ENCODE measurements around the gene CDH23. TPM values are rescaled to one million over a fixed set of nuclear protein-coding genes. Genes with fewer than 3 reads are reported as not detected.

Gene CDH23
- total and polyA plus RNA-seq, 2 donors = 3.6 to 9.9 TPM

DNA sequence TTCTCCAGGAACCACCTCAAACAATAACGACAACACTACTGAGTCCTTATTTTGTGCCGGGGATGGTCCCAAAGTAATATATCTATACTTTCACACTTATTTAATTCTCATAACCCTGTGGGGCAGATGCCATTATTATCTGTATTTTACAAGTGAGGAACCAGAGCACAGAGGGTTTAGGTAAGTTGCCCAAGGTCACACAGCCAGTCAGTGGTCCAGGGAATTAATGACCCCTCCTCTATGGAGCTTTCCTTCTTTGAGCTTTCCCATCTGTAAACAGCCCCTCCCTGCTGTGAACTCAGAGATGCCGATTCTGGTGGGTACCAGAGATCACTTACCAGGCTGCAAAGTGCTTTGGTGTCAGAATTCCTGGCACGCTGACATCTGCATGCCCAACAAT, 217.2 kb downstream of the CDH23 start:
- H3K4me3 ChIP-seq (ENCODE audit: low read depth, low read length) = no peak overlapping the region
- no peak for DNase-seq (ENCODE audit: extremely low spot score)
- H3K27ac ChIP-seq (ENCODE audit: low read depth) = no peak overlapping the region
- H3K4me1 ChIP-seq (ENCODE audit: insufficient read depth) = no peaks in the 10 kb centered on the region
- no peaks in the 10 kb centered on the region for H3K36me3 ChIP-seq (ENCODE audit: insufficient read depth)
- 86% methylated on average over 4 of the region's 4 CpGs for WGBS

GRCh38 chr10:71614946-71615345, 218.2 kb downstream of the CDH23 start:
- Histone ChIP-seq H3K4me1 (ENCODE audit: insufficient read depth) (no peaks in the 10 kb centered on the region), H3K4me3 (ENCODE audit: low read depth, low read length) (no peak overlapping the region), H3K27ac (ENCODE audit: low read depth) (no peak overlapping the region), H3K36me3 (ENCODE audit: insufficient read depth) (no peaks in the 10 kb centered on the region)
- no peak for DNase-seq (ENCODE audit: extremely low spot score)
- WGBS = 79% methylated on average over 5 of the region's 5 CpGs

- WGBS = 88% methylated on average over 24 of the region's 24 CpGs
- H3K4me1 ChIP-seq (ENCODE audit: insufficient read depth) = no peaks in the 10 kb centered on the region
Observed at GRCh38 chr10:71615538-71616329, 219.0 kb downstream of the CDH23 start.

DNA sequence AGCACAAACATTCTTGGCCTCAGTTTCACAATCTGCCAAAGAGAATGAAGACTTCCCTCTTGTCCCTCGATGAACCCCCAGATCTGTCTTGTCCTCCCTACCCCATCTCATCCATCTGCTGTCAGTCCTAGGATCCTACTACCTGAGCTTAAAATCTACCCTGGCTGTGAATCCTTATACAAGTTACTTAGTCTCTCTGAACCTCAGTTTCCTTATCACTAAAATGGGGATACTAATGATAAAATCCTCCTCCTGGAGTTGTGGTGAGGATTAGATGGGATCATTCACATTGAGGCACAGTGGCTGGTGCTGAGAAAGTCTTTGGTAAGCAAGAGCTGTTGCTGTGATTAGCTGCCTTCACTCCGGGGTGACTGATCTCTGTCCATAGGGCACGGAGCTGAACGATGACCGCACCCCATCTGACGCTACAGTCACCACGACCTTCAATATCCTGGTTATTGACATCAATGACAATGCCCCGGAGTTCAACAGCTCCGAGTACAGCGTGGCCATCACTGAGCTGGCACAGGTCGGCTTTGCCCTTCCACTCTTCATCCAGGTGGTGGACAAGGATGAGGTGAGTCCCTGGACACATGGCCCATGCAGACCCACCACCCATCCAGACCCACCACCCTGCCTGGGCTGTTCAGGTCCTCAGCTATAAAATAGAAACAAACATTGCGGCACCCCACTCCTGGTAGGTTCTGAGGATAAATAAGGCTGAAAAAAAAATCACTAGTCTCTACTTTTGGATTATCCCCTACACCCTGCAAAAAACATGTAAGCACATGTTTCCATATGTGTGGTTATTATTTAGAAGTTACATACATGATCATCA, 220.3 kb downstream of the CDH23 start:
- Histone ChIP-seq H3K27ac (ENCODE audit: low read depth) (no peak overlapping the region), H3K4me3 (ENCODE audit: low read depth, low read length) (no peak overlapping the region), H3K4me1 (ENCODE audit: insufficient read depth) (no peaks in the 10 kb centered on the region), H3K36me3 (ENCODE audit: insufficient read depth) (no peaks in the 10 kb centered on the region)
- WGBS = 91% methylated on average over 12 of the region's 12 CpGs
- DNase-seq (ENCODE audit: extremely low spot score) = no peak

More at GRCh38 chr10:71615538-71616329, 219.0 kb downstream of the CDH23 start:
- no peak overlapping the region for H3K27ac ChIP-seq (ENCODE audit: low read depth)
- no peak for DNase-seq (ENCODE audit: extremely low spot score)
- H3K4me3 ChIP-seq (ENCODE audit: low read depth, low read length) = no peak overlapping the region
- no peaks in the 10 kb centered on the region for H3K36me3 ChIP-seq (ENCODE audit: insufficient read depth)

- Histone ChIP-seq H3K36me3 (ENCODE audit: insufficient read depth) (no peaks in the 10 kb centered on the region), H3K4me1 (ENCODE audit: insufficient read depth) (no peaks in the 10 kb centered on the region), H3K27ac (ENCODE audit: low read depth) (no peak overlapping the region), H3K4me3 (ENCODE audit: low read depth, low read length) (no peak overlapping the region)
- 95% methylated on average over 6 of the region's 6 CpGs for WGBS
- DNase-seq (ENCODE audit: extremely low spot score) = no peak
Observed at GRCh38 chr10:71618176-71618575, 221.5 kb downstream of the CDH23 start.

DNA sequence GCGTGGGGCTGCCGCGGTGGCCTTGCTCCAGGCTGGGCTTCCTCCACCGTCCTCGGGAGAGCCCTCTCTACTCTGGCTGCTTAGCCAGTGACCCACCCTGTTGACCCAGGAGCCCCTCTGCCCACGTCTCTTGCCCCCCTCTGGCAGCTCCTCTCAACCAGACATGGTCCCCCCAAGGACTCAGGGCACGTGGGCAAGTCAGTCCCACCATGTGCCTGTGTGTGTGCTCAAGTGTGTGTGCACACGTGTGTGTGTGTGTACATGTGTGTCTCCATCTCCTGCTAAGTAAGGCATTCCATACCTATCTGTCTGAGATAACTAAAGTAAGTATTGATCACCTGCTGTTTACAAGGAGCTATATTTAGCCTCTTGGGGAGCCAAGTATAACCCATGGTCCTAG, 221.9 kb downstream of the CDH23 start:
- H3K36me3 ChIP-seq (ENCODE audit: insufficient read depth) = no peaks in the 10 kb centered on the region
- no peak for DNase-seq (ENCODE audit: extremely low spot score)
- 84% methylated on average over 8 of the region's 8 CpGs for WGBS
- H3K27ac ChIP-seq (ENCODE audit: low read depth) = no peak overlapping the region
- no peaks in the 10 kb centered on the region for H3K4me1 ChIP-seq (ENCODE audit: insufficient read depth)
- no peak overlapping the region for H3K4me3 ChIP-seq (ENCODE audit: low read depth, low read length)

DNA sequence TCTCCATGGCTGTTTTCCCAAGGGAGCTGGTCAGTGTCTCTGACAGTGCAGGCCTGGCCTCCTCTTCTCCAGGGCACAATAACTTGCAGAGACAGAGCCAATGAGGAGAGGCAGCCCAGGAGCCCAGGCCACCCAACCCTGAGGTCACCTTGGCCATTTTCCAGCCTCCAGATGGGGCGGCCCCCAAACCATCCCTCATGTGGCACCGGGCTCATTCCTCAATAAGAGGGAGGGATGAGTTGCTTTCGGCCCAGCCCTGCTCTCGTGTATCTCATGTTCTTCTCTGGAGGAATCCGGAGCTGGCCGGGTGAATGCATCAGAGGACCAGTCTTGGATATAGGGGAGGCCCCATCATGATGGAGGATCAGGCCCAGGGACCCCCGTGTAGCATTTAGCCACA, 223.9 kb downstream of the CDH23 start:
- H3K27ac ChIP-seq (ENCODE audit: low read depth) = no peak overlapping the region
- no peaks in the 10 kb centered on the region for H3K36me3 ChIP-seq (ENCODE audit: insufficient read depth)
- no peak for DNase-seq (ENCODE audit: extremely low spot score)
- H3K4me1 ChIP-seq (ENCODE audit: insufficient read depth) = no peaks in the 10 kb centered on the region
- no peak overlapping the region for H3K4me3 ChIP-seq (ENCODE audit: low read depth, low read length)
- 75% methylated on average over 7 of the region's 7 CpGs for WGBS

DNA sequence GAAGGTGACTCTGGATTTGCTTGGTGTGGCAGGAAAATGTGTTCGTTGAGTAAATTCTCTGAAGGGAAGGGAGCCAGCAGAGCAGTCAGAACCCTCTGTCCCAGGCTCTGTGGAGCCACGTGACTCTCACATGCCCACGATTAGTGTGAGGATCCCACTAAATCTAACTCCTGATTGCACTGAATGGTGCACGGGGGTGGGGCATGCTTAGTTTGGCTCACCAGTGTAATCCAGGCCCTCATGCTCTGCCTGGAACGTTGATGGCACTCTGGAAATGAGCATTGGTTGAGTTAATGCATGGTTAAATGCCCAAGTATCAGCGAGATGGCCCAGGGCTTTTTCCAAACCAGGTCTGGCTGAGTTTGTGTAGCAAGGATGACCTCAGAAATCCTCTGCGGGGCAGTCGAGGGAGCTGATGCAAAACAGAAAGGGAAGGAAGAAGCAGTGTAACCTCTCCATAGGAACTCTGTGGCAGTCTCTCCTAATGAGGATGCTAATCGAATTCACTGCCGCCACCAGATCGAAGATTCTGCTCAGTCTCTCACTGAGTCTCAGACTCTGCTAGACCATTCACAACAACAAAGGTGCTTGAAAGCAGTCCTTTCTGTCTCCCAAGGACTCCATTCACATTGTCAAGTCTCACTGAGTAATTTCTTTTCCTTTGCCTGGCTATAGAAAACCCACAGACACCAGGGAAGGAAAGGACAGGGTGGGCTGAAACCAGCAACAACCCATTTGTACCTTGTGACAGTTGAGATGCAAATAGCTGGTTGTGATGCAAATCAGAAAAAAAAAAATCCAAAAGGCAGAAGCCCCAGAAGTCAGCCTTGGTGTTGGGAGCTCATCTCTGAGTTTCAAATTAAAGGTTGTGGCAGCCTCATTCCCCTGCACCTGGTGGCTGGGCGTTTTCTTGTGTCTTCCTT, 224.8 kb downstream of the CDH23 start:
- H3K27ac ChIP-seq (ENCODE audit: low read depth) = no peak overlapping the region

DNA sequence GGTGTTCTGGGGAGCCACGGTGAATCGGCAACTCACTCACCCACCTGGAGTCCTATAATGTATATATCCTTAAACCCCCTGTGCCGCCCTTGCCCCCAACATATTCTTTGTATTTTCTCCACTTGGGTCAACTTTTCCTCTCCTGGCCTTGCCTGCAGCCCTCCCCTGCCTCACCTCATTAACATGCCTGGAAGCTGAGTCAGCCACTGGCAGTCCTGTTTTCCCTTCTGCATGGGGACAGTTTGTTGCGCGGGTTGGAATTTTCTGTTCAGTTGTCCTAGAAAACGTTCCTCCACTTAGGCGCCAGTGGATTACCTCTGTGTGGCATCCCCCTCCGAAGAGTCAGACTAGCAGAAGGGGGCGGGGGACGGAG, 225.4 kb downstream of the CDH23 start:
- Histone ChIP-seq H3K36me3 (ENCODE audit: insufficient read depth) (no peaks in the 10 kb centered on the region), H3K4me1 (ENCODE audit: insufficient read depth) (no peaks in the 10 kb centered on the region), H3K4me3 (ENCODE audit: low read depth, low read length) (no peak overlapping the region), H3K27ac (ENCODE audit: low read depth) (no peak overlapping the region)
- no peak for DNase-seq (ENCODE audit: extremely low spot score)
- 64% methylated on average over 10 of the region's 10 CpGs for WGBS

More for the DNA sequence above, 224.8 kb downstream of the CDH23 start:
- H3K4me1 ChIP-seq (ENCODE audit: insufficient read depth) = no peaks in the 10 kb centered on the region
- H3K36me3 ChIP-seq (ENCODE audit: insufficient read depth) = no peaks in the 10 kb centered on the region
- 59% methylated on average over 12 of the region's 12 CpGs for WGBS
- DNase-seq (ENCODE audit: extremely low spot score) = no peak
- H3K4me3 ChIP-seq (ENCODE audit: low read depth, low read length) = no peak overlapping the region

- DNase-seq (ENCODE audit: extremely low spot score) = no peak
- Histone ChIP-seq H3K4me3 (ENCODE audit: low read depth, low read length) (no peak overlapping the region), H3K4me1 (ENCODE audit: insufficient read depth) (no peaks in the 10 kb centered on the region), H3K36me3 (ENCODE audit: insufficient read depth) (no peaks in the 10 kb centered on the region), H3K27ac (ENCODE audit: low read depth) (no peak overlapping the region)
- WGBS = 76% methylated on average over 8 of the region's 8 CpGs
Observed at GRCh38 chr10:71622616-71623015, 225.9 kb downstream of the CDH23 start.

GRCh38 chr10:71623098-71623985, 226.6 kb downstream of the CDH23 start:
- DNase-seq (ENCODE audit: extremely low spot score) = no peak
- Histone ChIP-seq H3K4me3 (ENCODE audit: low read depth, low read length) (no peak overlapping the region), H3K27ac (ENCODE audit: low read depth) (no peak overlapping the region), H3K4me1 (ENCODE audit: insufficient read depth) (no peaks in the 10 kb centered on the region), H3K36me3 (ENCODE audit: insufficient read depth) (no peaks in the 10 kb centered on the region)
- 69% methylated on average over 11 of the region's 11 CpGs for WGBS

- H3K36me3 ChIP-seq (ENCODE audit: insufficient read depth) = no peaks in the 10 kb centered on the region
- 94% methylated on average over 9 of the region's 9 CpGs for WGBS
- no peak overlapping the region for H3K27ac ChIP-seq (ENCODE audit: low read depth)
- H3K4me1 ChIP-seq (ENCODE audit: insufficient read depth) = no peaks in the 10 kb centered on the region
- no peak overlapping the region for H3K4me3 ChIP-seq (ENCODE audit: low read depth, low read length)
- no peak for DNase-seq (ENCODE audit: extremely low spot score)
Observed at GRCh38 chr10:71623986-71624291, 227.2 kb downstream of the CDH23 start.

Data from urinary bladder (tissue), 4 donors.